GM06990 (cell line): Measurements from ENCODE around the gene ONECUT1.

Experiments
- DNase-seq: peaks from one replicate; pipeline ENCODE4 v3.0.0-alpha.2; 2011; ENCODE audit not compliant: insufficient read length; ENCODE audit errors: extremely low read depth
- H3K27me3 ChIP-seq: replicated peaks from 2 replicates; pipeline ENCODE4 v1.6.0; 2011; ENCODE audit warnings: low read length; ENCODE audit not compliant: control insufficient read depth, insufficient read depth
- H3K36me3 ChIP-seq: 2 replicates; pipeline ENCODE4 v1.5.1; 2011; ENCODE audit warnings: low read length; ENCODE audit not compliant: control insufficient read depth, insufficient read depth
- H3K4me3 ChIP-seq: replicated peaks from 2 replicates; pipeline ENCODE4 v1.5.1; 2011; ENCODE audit warnings: low read depth, mild to moderate bottlenecking, control low read depth, low read length
- CTCF ChIP-seq: IDR thresholded peaks from 2 replicates; pipeline ENCODE4 v1.5.1; 2011; ENCODE audit warnings: low read length, control low read depth, mild to moderate bottlenecking, inconsistent platforms; ENCODE audit not compliant: insufficient read depth, poor library complexity, severe bottlenecking

ONECUT1 gene

GRCh38 chr15:52717924-52718323 is 72.2 kb downstream of the ONECUT1 start:
- Histone ChIP-seq H3K4me3 (no peak overlapping the region), H3K36me3 (no peaks in the 10 kb centered on the region), H3K27me3 (no peaks in the 10 kb centered on the region)
- no peak for DNase-seq
- no peak for TF ChIP-seq CTCF

- Histone ChIP-seq H3K27me3 (no peaks in the 10 kb centered on the region), H3K36me3 (no peaks in the 10 kb centered on the region), H3K4me3 (no peak overlapping the region)
- no peak for TF ChIP-seq CTCF
- no peak for DNase-seq
Measured at GRCh38 chr15:52717481-52717880, 72.7 kb downstream of the ONECUT1 start.

GRCh38 chr15:52716536-52716935 is 73.6 kb downstream of the ONECUT1 start:
- no peak for DNase-seq
- H3K27me3 ChIP-seq: no peaks in the 10 kb centered on the region
- no peak overlapping the region for H3K4me3 ChIP-seq
- no peaks in the 10 kb centered on the region for H3K36me3 ChIP-seq
- TF ChIP-seq CTCF: no peak

GRCh38 chr15:52715411-52715810 is 74.7 kb downstream of the ONECUT1 start:
- TF ChIP-seq CTCF: no peak
- H3K36me3 ChIP-seq: no peaks in the 10 kb centered on the region
- H3K4me3 ChIP-seq: no peak overlapping the region
- H3K27me3 ChIP-seq: no peaks in the 10 kb centered on the region
- DNase-seq: no peak

- Histone ChIP-seq H3K36me3 (no peaks in the 10 kb centered on the region), H3K27me3 (no peaks in the 10 kb centered on the region), H3K4me3 (no peak overlapping the region)
- no peak for TF ChIP-seq CTCF
- DNase-seq: no peak
Measured at GRCh38 chr15:52714968-52715367, 75.2 kb downstream of the ONECUT1 start.

- Histone ChIP-seq H3K4me3 (no peak overlapping the region), H3K36me3 (no peaks in the 10 kb centered on the region), H3K27me3 (no peaks in the 10 kb centered on the region)
- DNase-seq: no peak
- TF ChIP-seq CTCF: no peak
Measured at GRCh38 chr15:52710708-52711389, 79.3 kb downstream of the ONECUT1 start.
